Panc1 (cell line): Measurements from ENCODE around the gene USP40. TPM values are rescaled to one million over a fixed set of nuclear protein-coding genes. Genes with fewer than 3 reads are reported as not detected.

Source experiments
- ATAC-seq: fragments of 200-7000 bp; cut with Tn5 transposase; 2 replicates; pipeline ENCODE4 v1.9.1; 2020; ENCODE audit warnings: mild to moderate bottlenecking, moderate library complexity
- BruUV-seq: library from RNA; stranded (reverse); fragments of 400-500 nt; replicated peaks from 2 replicates; lab custom pipeline; 2021; lab: Mats Ljungman, UMichigan
- CTCF ChIA-PET: fragments of 300-600 bp; sonication (Branson Sonifier 250); formaldehyde crosslinking; loops from one replicate; lab custom pipeline; 2022; ENCODE audit warnings: antibody characterized with exemption; lab: Charles Lee
- POLR2A ChIA-PET: fragments of 300-600 bp; sonication (Branson Sonifier 250); formaldehyde crosslinking; loops from one replicate; lab custom pipeline; 2022; ENCODE audit warnings: antibody characterized with exemption; lab: Charles Lee
- DNase-seq: peaks from one replicate; pipeline ENCODE4 v3.0.0-alpha.2; 2010; ENCODE audit warnings: low read depth, low spot score
- H3K27ac ChIP-seq: 2 replicates; pipeline ENCODE4 v1.5.1; 2011; ENCODE audit warnings: mild to moderate bottlenecking, low read length, inconsistent platforms
- H3K27me3 ChIP-seq: fragments of 200-500 bp; sonication (Bioruptor generic); 2 replicates; pipeline ENCODE4 v1.6.0; 2014; ENCODE audit warnings: low read length, inconsistent platforms; ENCODE audit not compliant: control insufficient read depth, insufficient read depth
- H3K36me3 ChIP-seq: fragments of 200-500 bp; sonication (Bioruptor generic); 2 replicates; pipeline ENCODE4 v1.5.1; 2014; ENCODE audit warnings: inconsistent platforms, mild to moderate bottlenecking, low read length, moderate library complexity; ENCODE audit not compliant: control insufficient read depth, insufficient read depth
- H3K4me1 ChIP-seq: 2 replicates; pipeline ENCODE4 v1.5.1; 2011; ENCODE audit warnings: inconsistent platforms, mild to moderate bottlenecking, low read length, moderate library complexity; ENCODE audit not compliant: control insufficient read depth, insufficient read depth
- H3K4me3 ChIP-seq, 2 experiments: 2 replicates each; pipeline ENCODE4 v1.5.1; 2011 to 2012; ENCODE audit warnings: low read depth in 2 of 2, low read length in 2 of 2, mild to moderate bottlenecking in 2 of 2, inconsistent platforms in 1 of 2, moderate library complexity in 1 of 2
- H3K9me3 ChIP-seq: fragments of 200-500 bp; sonication (Bioruptor generic); 2 replicates; pipeline ENCODE4 v1.5.1; 2014; ENCODE audit warnings: low read depth, mild to moderate bottlenecking, inconsistent platforms, low read length, moderate library complexity; ENCODE audit not compliant: control insufficient read depth, insufficient read depth
- POLR2AphosphoS5 ChIP-seq: IDR thresholded peaks from 2 replicates; pipeline ENCODE4 v1.6.1; 2012; ENCODE audit warnings: mild to moderate bottlenecking, low read depth, low read length, moderate library complexity
- SIN3A ChIP-seq: IDR thresholded peaks from 2 replicates; pipeline ENCODE4 v1.6.1; 2012; ENCODE audit warnings: low read depth, mild to moderate bottlenecking, low read length, moderate library complexity, borderline replicate concordance; ENCODE audit not compliant: insufficient read depth
- TCF7L2 ChIP-seq: IDR thresholded peaks from 2 replicates; pipeline ENCODE4 v1.6.1; 2011; ENCODE audit warnings: mild to moderate bottlenecking, low read depth, low read length, inconsistent platforms
- in situ Hi-C: cut with HindIII; loops from 2 replicates; pipeline ENCODE4 v1.10.0; 2016; ENCODE audit warnings: low sequenced_read_pairs, low pct_unique_long_range_greater_than_20kb
- intact Hi-C: fragments of 100-400 bp; cut with micrococcal nuclease; formaldehyde crosslinking; loops from one replicate; pipeline ENCODE4 v1.10.0; 2022; ENCODE audit not compliant: unreplicated experiment
- total RNA-seq: library from RNA; stranded (reverse); gene quantifications from one replicate; pipeline ENCODE4 v1.2.1, GENCODE V29; 2021; ENCODE audit not compliant: unreplicated experiment
- TF ChIP-seq, protein P1 (sequence below): fragments of 450-650 bp; IDR thresholded peaks from 2 replicates; pipeline ENCODE4 v1.5.1; 2017; ENCODE audit warnings: mild to moderate bottlenecking
- TF ChIP-seq, protein P2 (sequence below), 2 experiments: IDR thresholded peaks; 2 replicates each; pipeline ENCODE4 v1.6.1; 2011 to 2012; ENCODE audit warnings: low read depth in 2 of 2, control low read depth in 1 of 2, low read length in 1 of 2, mild to moderate bottlenecking in 1 of 2, moderate library complexity in 1 of 2; ENCODE audit not compliant: insufficient read depth in 1 of 2

Gene USP40
- total RNA-seq, 1 experiment from 2014 or later, result 26.6 TPM

DNA sequence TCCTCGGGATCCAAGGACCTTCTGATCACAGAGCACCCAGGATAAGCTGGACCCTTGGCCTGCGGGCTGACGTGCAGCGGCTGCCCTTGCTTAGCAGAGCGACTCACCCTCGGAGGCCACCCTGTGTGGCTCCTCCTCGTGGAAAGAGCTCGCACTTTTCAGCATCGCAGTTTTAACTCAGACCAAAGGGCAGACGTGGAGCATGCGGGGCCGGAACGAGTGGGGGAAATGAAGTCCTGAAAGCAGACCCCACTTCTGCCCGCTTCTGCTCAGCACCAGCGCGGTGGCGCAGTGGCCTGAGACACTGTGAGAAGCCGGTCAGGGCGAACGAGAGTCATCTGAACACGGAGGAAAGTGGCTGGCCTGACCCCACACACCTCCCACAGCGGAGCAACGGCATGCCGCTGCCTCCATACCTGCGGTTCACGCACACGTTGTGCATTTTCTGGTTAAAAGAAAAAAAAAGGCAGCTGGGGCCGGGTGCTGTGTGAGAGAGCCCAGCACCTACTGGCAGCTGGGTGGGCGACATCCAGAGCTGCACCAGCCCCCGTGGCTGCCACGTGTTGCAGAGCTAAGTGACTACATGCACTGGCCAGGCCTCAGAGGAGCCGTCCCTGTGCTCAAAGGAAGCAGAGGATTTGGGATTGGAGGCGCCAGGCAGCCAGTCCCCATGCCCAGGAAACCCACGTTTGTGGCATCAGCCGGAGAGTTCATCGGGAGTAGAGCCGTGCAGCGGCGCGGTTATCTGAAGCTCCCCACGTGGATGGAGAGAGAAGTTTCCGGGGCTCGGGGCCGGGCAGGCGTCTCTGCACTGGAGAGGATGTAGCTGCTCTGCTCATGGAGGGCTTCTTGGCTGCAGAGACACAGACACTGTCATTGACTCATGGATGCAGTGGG, 89.7 kb downstream of the USP40 start:
- ATAC-seq (no peak), DNase-seq (no peak)
- TF ChIP-seq SIN3A, result no peak
- TF ChIP-seq, protein P1, sequence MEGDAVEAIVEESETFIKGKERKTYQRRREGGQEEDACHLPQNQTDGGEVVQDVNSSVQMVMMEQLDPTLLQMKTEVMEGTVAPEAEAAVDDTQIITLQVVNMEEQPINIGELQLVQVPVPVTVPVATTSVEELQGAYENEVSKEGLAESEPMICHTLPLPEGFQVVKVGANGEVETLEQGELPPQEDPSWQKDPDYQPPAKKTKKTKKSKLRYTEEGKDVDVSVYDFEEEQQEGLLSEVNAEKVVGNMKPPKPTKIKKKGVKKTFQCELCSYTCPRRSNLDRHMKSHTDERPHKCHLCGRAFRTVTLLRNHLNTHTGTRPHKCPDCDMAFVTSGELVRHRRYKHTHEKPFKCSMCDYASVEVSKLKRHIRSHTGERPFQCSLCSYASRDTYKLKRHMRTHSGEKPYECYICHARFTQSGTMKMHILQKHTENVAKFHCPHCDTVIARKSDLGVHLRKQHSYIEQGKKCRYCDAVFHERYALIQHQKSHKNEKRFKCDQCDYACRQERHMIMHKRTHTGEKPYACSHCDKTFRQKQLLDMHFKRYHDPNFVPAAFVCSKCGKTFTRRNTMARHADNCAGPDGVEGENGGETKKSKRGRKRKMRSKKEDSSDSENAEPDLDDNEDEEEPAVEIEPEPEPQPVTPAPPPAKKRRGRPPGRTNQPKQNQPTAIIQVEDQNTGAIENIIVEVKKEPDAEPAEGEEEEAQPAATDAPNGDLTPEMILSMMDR, result no peak
- no peak for TF ChIP-seq TCF7L2
- TF ChIP-seq POLR2AphosphoS5, result no peak
- TF ChIP-seq, protein P2, sequence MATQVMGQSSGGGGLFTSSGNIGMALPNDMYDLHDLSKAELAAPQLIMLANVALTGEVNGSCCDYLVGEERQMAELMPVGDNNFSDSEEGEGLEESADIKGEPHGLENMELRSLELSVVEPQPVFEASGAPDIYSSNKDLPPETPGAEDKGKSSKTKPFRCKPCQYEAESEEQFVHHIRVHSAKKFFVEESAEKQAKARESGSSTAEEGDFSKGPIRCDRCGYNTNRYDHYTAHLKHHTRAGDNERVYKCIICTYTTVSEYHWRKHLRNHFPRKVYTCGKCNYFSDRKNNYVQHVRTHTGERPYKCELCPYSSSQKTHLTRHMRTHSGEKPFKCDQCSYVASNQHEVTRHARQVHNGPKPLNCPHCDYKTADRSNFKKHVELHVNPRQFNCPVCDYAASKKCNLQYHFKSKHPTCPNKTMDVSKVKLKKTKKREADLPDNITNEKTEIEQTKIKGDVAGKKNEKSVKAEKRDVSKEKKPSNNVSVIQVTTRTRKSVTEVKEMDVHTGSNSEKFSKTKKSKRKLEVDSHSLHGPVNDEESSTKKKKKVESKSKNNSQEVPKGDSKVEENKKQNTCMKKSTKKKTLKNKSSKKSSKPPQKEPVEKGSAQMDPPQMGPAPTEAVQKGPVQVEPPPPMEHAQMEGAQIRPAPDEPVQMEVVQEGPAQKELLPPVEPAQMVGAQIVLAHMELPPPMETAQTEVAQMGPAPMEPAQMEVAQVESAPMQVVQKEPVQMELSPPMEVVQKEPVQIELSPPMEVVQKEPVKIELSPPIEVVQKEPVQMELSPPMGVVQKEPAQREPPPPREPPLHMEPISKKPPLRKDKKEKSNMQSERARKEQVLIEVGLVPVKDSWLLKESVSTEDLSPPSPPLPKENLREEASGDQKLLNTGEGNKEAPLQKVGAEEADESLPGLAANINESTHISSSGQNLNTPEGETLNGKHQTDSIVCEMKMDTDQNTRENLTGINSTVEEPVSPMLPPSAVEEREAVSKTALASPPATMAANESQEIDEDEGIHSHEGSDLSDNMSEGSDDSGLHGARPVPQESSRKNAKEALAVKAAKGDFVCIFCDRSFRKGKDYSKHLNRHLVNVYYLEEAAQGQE (IDR thresholded peaks at IDR 0.05; ENCODE audit: insufficient read depth in 1 of 2, low read depth in 2 of 2, low read length in 1 of 2), result no peak
- H3K27ac ChIP-seq, result no peak overlapping the region
- intact Hi-C loops, result no loop called here
- no peaks in the 10 kb centered on the region for H3K9me3 ChIP-seq
- in situ Hi-C loops, result no loop called here
- ChIA-PET POLR2A (no interaction called here), CTCF (no interaction called here)
- no peak overlapping the region for H3K4me3 ChIP-seq
- peaks cover 3% of the 10 kb centered on the region; the same call in 1 of the 2 replicates for H3K4me1 ChIP-seq
- BruUV-seq, result no TSS peak
- H3K27me3 ChIP-seq, result no peaks in the 10 kb centered on the region
- H3K36me3 ChIP-seq, result peaks cover 2% of the 10 kb centered on the region; the same call in 1 of the 2 replicates

GRCh38 chr2:233476063-233476410, 90.5 kb downstream of the USP40 start:
- Histone ChIP-seq H3K9me3 (no peaks in the 10 kb centered on the region), H3K4me1 (peaks cover 3% of the 10 kb centered on the region; the same call in 1 of the 2 replicates), H3K27me3 (no peaks in the 10 kb centered on the region), H3K4me3 (no peak overlapping the region), H3K36me3 (peaks cover 2% of the 10 kb centered on the region; the same call in 1 of the 2 replicates), H3K27ac (no peak overlapping the region)
- ATAC-seq (no peak), DNase-seq (no peak)
- intact Hi-C loops (no loop called here), in situ Hi-C loops (no loop called here)
- ChIA-PET CTCF (no interaction called here), POLR2A (no interaction called here)
- BruUV-seq, result no TSS peak
- TF ChIP-seq, protein P1, result no peak
- TF ChIP-seq, protein P2 (IDR thresholded peaks at IDR 0.05; ENCODE audit: insufficient read depth in 1 of 2, low read depth in 2 of 2, low read length in 1 of 2), result no peak
- TF ChIP-seq POLR2AphosphoS5 (no peak), SIN3A (no peak), TCF7L2 (no peak)
